Measurements from ENCODE around the gene ATRIP. TPM values are rescaled to one million over a fixed set of nuclear protein-coding genes. Genes with fewer than 3 reads are reported as not detected.
"Not testable (repeated sequence)": the region's sequence is repeated elsewhere in the genome, so short reads cannot be mapped to it uniquely, and the experiment has no call there.

ATRIP gene
- total RNA-seq, 6 donors from 2014 or later: 5.1 to 10.5 (median 6.5) TPM

GRCh38 chr3:48400824-48401433 is 45.6 kb upstream of the ATRIP start:
- H3K27ac ChIP-seq: no peak overlapping the region
- H3K36me3 ChIP-seq: peaks cover 2 to 22% (median 14%) of the 10 kb centered on the region in 4 donors

GRCh38 chr3:48401434-48401901 is 45.1 kb upstream of the ATRIP start:
- Histone ChIP-seq H3K36me3 (peaks cover 4 to 28% (median 20%) of the 10 kb centered on the region in 4 donors), H3K27ac (peak overlapping the region in 3 of 4 donors; percentile 48 to 75 (median 59))
- H3K27me3 ChIP-seq; H3K9me3 ChIP-seq; ATAC-seq (ENCODE audit: low FRiP score in 2 of 2); DNase-seq; H3K4me1 ChIP-seq; H3K4me3 ChIP-seq: not testable (repeated sequence)
- 92 to 98% methylated on average over 10 to 12 of the region's 12 CpGs for WGBS, 2 donors

More at GRCh38 chr3:48400824-48401433, 45.6 kb upstream of the ATRIP start:
- Histone ChIP-seq H3K9me3 (no peaks in the 10 kb centered on the region), H3K4me3 (no peak overlapping the region), H3K27me3 (no peaks in the 10 kb centered on the region), H3K4me1 (no peaks in the 10 kb centered on the region)
- TF ChIP-seq POLR2AphosphoS5 (IDR thresholded peaks at IDR 0.05) (no peak), CTCF (IDR thresholded peaks at IDR 0.05) (peak; percentile 69 to 90 (median 88))
- 54 to 57% methylated on average over 6 of the region's 6 CpGs for WGBS, 2 donors
- ATAC-seq (ENCODE audit: low FRiP score in 2 of 2) (peak; percentile 68 to 69), DNase-seq (peak in 1 of 2 donors; percentile 71)

GRCh38 chr3:48402281-48402732 is 44.2 kb upstream of the ATRIP start:
- DNase-seq (peak; percentile 61 to 80), ATAC-seq (ENCODE audit: low FRiP score in 2 of 2) (peak; percentile 24 to 84)
- WGBS, 2 donors: 60 to 67% methylated on average over 8 of the region's 8 CpGs
- peaks cover 4 to 36% (median 22%) of the 10 kb centered on the region in 4 donors for H3K36me3 ChIP-seq
- TF ChIP-seq POLR2AphosphoS5 (IDR thresholded peaks at IDR 0.05) (peak; percentile 31 to 53), POLR2A (IDR thresholded peaks at IDR 0.05) (no peak)
- H3K4me1 ChIP-seq: no peaks in the 10 kb centered on the region
- H3K27ac ChIP-seq: peak overlapping the region; percentile 33 to 75 (median 64)
- no peak overlapping the region for H3K4me3 ChIP-seq
- H3K9me3 ChIP-seq: no peaks in the 10 kb centered on the region
- no peaks in the 10 kb centered on the region for H3K27me3 ChIP-seq

GRCh38 chr3:48402907-48403306 is 43.6 kb upstream of the ATRIP start:
- peak overlapping the region; percentile 33 to 75 (median 64) for H3K27ac ChIP-seq
- WGBS, 2 donors: 49 to 70% methylated on average over 2 to 3 of the region's 3 CpGs
- DNase-seq: no peak

GRCh38 chr3:48403533-48404439 is 42.8 kb upstream of the ATRIP start:
- ATAC-seq (ENCODE audit: low FRiP score in 2 of 2): no peak
- TF ChIP-seq EP300 (IDR thresholded peaks at IDR 0.05) (no peak), CTCF (IDR thresholded peaks at IDR 0.05) (no peak), POLR2AphosphoS5 (IDR thresholded peaks at IDR 0.05) (no peak), POLR2A (IDR thresholded peaks at IDR 0.05) (no peak)
- Histone ChIP-seq H3K27ac (peak overlapping the region in 3 of 4 donors; percentile 7 to 75 (median 59)), H3K36me3 (peaks cover 4 to 49% (median 28%) of the 10 kb centered on the region in 4 donors), H3K9me3 (no peaks in the 10 kb centered on the region), H3K27me3 (no peaks in the 10 kb centered on the region), H3K4me1 (no peaks in the 10 kb centered on the region), H3K4me3 (no peak overlapping the region)
- DNase-seq: peak in 1 of 2 donors; percentile 32
- WGBS, 2 donors: 88 to 89% methylated on average over 3 to 15 of the region's 15 CpGs

More at GRCh38 chr3:48402907-48403306, 43.6 kb upstream of the ATRIP start:
- Histone ChIP-seq H3K4me3 (no peak overlapping the region), H3K9me3 (no peaks in the 10 kb centered on the region), H3K36me3 (peaks cover 4 to 42% (median 24%) of the 10 kb centered on the region in 4 donors), H3K27me3 (no peaks in the 10 kb centered on the region), H3K4me1 (no peaks in the 10 kb centered on the region)
- ATAC-seq (ENCODE audit: low FRiP score in 2 of 2): no peak
- TF ChIP-seq CTCF (IDR thresholded peaks at IDR 0.05) (no peak), POLR2A (IDR thresholded peaks at IDR 0.05) (no peak), POLR2AphosphoS5 (IDR thresholded peaks at IDR 0.05) (no peak), EP300 (IDR thresholded peaks at IDR 0.05) (no peak)

Data from upper lobe of left lung (tissue), 6 donors.